Measurements from ENCODE around the gene EPHA7.

GRCh38 chr6:93325761-93326160 lies 93.6 kb downstream of the EPHA7 start:
- TF ChIP-seq CTCF (IDR thresholded peaks at IDR 0.05; ENCODE audit: low read depth, low read length), result no peak
- no peak for TF ChIP-seq MAX (IDR thresholded peaks at IDR 0.05; ENCODE audit: low read depth, low read length)
- no peak for TF ChIP-seq POLR2A (IDR thresholded peaks at IDR 0.05; ENCODE audit: extremely low read depth, insufficient read length)

Data from NB4 (cell line).